A549 treated with dexamethasone at 1 μM for 4 hours (cell line): Measurements from ENCODE around the gene MAP2K2. TPM values are rescaled to one million over a fixed set of nuclear protein-coding genes. Genes with fewer than 3 reads are reported as not detected.

Source experiments
- total RNA-seq: library from RNA; stranded (reverse); fragments of 200-300 nt; extraction: Qiagen RNA extraction; gene quantifications from 5 replicates; pipeline ENCODE4 v1.2.3, GENCODE V29; 2022

MAP2K2 gene
- 126 to 204 TPM (median 182 TPM) in 5 replicates for total RNA-seq

DNA sequence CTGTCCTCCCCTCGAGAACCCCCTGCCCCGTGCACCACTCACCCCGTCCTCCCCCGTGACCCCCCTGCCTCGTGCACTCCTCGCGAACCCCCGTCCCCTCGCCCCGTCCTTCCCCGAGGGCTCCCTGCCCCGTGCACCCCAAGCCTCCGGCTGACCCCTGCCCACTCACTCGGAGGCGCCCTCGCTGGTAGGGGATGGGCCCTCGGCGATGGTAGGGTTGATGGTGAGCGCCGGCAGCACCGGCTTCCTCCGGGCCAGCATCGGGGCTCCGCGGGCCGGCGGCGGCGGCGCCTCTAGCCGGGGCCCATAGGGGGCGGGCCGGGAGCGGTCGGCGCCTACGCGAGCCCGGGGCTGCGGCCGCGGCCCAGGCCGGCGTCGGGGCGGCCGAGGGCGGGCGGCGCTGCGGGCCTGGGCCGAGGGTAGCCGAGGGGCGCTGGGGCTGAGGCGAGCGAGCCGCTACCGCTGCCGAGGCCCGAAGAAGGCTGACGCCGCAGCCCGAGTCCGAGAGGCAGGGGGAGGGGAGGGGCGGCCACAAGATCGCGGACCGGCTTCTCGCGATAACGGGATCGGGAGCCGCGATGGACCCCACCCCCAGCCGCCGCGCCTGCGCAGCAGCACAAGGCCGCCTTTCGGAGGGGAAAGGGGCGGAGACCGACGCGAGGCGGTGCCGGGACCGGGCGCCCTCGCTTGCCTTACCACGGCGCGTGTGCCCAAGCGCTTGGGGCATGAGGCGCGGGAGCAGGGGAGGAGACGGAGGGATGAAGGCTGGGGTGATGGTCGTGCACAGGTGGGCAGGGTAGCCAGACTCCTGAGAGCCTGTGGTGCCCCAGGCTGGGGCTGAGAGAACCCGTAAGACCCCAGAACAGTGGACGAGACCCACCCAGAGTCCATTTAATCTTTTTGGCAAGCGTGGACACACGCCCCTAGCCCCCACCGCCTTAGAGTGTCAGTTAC, at the start of gene MAP2K2:
Gene MAP2K2 (minus strand): TSS at position 508 of the 954 bp plus-strand sequence. CDS start 247 bp downstream, at position 261.

DNA sequence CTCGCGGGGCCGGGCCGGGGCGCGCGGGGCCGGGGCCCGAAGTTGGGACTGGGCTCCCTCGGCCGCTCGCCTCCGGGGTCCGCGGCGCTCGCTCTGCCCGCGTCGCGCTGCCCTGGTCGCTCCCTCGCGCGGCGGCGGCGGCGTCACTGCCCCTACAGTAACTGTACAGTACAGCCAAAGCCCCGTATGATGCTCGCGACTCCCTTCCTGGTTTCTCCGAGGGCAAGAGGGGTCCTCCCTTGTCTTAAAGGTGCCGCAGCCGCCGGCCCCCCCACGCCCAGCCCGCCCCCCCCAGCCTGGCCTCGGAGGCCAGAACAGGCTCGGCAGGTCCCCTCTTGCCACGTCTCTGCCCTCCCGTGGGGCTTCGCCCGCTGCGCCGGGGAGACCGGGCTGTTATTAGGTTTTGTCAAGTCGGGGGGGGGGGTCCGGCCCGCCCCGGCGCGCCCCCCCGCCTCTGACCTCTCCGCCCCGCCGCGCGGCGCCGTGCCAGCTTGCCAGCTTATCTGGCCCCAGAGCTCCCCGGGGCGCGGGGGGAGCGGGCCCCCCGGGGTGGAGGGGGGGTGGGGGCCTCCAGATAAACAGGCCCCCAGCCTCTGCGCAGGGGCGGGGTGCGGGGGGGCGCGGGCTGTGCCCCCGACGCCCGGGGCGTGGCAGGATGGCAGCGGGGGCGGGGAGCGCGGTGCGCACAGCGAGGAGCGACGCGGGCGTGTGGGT, 57.1 kb downstream of the MAP2K2 start, which contains the start of gene ZBTB7A:
Gene ZBTB7A (minus strand): TSS at position 218 of the 714 bp plus-strand sequence. CDS start 11,667 bp downstream, outside the sequence.

Other genes starting within 250 kb of the MAP2K2 start
- gene ATCAY, start 243.4 kb downstream of the MAP2K2 start, total RNA-seq, result 0.04 to 0.09 TPM (median 0.06 TPM) in 5 replicates
- not detected in 5 replicates for gene NMRK2, start 191.1 kb downstream of the MAP2K2 start, total RNA-seq
- 39.7 to 49.7 TPM (median 44.0 TPM) in 5 replicates for gene DAPK3, start 153.0 kb downstream of the MAP2K2 start, total RNA-seq
- 817 to 1,144 TPM (median 1,131 TPM) in 5 replicates for gene EEF2, start 138.7 kb downstream of the MAP2K2 start, total RNA-seq
- 12.5 to 24.6 TPM (median 18.7 TPM) in 5 replicates for gene PIAS4, start 116.4 kb downstream of the MAP2K2 start, total RNA-seq
- 13.8 to 27.4 TPM (median 23.8 TPM) in 5 replicates for gene ZBTB7A, start 57.2 kb downstream of the MAP2K2 start, total RNA-seq
- 0.06 to 0.21 TPM (median 0.10 TPM) in 5 replicates for gene CREB3L3, start 29.5 kb upstream of the MAP2K2 start, total RNA-seq
- 23.7 to 37.0 TPM (median 31.4 TPM) in 5 replicates for gene SIRT6, start 58.4 kb upstream of the MAP2K2 start, total RNA-seq
- 0.21 to 0.34 TPM (median 0.27 TPM) in 5 replicates for gene ANKRD24, start 58.6 kb upstream of the MAP2K2 start, total RNA-seq
- 2.8 to 5.0 TPM (median 3.4 TPM) in 5 replicates for gene EBI3, start 105.4 kb upstream of the MAP2K2 start, total RNA-seq
- gene YJU2, start 123.0 kb upstream of the MAP2K2 start, total RNA-seq, result 19.3 to 24.9 TPM (median 20.3 TPM) in 5 replicates
- gene SHD, start 155.1 kb upstream of the MAP2K2 start, total RNA-seq, result 0.06 to 0.14 TPM in 2 of 5 replicates, not detected in the others
- gene TMIGD2, start 178.3 kb upstream of the MAP2K2 start, total RNA-seq, result not detected in 5 replicates
- 6.7 to 8.0 TPM (median 7.6 TPM) in 5 replicates for gene FSD1, start 180.5 kb upstream of the MAP2K2 start, total RNA-seq
- not detected in 5 replicates for gene STAP2, start 214.7 kb upstream of the MAP2K2 start, total RNA-seq
- 7.1 to 11.2 TPM (median 10.2 TPM) in 5 replicates for gene MPND, start 219.4 kb upstream of the MAP2K2 start, total RNA-seq